GM10248 (cell line): ENCODE results near the gene ABCA6.
"Not testable (repeated sequence)": the region's sequence is repeated elsewhere in the genome, so short reads cannot be mapped to it uniquely, and the experiment has no call there.

Experiments used
- CTCF ChIA-PET: fragments of 300-600 bp; sonication (Branson Sonifier 250); formaldehyde crosslinking; extraction: SDS; loops from one replicate; lab custom pipeline; 2021; ENCODE audit warnings: antibody characterized with exemption; lab: Yijun Ruan, JAX
- POLR2A ChIA-PET: fragments of 350-650 bp; sonication (Branson Sonifier 250); formaldehyde crosslinking; extraction: SDS; loops from one replicate; lab custom pipeline; 2020; ENCODE audit warnings: antibody characterized with exemption; lab: Yijun Ruan, JAX
- DNase-seq: peaks from one replicate; pipeline ENCODE4 v3.0.0; 2012; ENCODE audit errors: extremely low spot score
- TF ChIP-seq, protein P1 (sequence below): IDR thresholded peaks from 2 replicates; pipeline ENCODE4 v1.5.1; 2012; ENCODE audit warnings: mild to moderate bottlenecking, low read depth; ENCODE audit errors: extremely low read depth, missing control alignments, control extremely low read depth

The ABCA6 gene

GRCh38 chr17:69175625-69176456 lies 34.1 kb upstream of the ABCA6 start:
- DNase-seq, result no peak
- TF ChIP-seq, protein P1, sequence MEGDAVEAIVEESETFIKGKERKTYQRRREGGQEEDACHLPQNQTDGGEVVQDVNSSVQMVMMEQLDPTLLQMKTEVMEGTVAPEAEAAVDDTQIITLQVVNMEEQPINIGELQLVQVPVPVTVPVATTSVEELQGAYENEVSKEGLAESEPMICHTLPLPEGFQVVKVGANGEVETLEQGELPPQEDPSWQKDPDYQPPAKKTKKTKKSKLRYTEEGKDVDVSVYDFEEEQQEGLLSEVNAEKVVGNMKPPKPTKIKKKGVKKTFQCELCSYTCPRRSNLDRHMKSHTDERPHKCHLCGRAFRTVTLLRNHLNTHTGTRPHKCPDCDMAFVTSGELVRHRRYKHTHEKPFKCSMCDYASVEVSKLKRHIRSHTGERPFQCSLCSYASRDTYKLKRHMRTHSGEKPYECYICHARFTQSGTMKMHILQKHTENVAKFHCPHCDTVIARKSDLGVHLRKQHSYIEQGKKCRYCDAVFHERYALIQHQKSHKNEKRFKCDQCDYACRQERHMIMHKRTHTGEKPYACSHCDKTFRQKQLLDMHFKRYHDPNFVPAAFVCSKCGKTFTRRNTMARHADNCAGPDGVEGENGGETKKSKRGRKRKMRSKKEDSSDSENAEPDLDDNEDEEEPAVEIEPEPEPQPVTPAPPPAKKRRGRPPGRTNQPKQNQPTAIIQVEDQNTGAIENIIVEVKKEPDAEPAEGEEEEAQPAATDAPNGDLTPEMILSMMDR, result no peak
- ChIA-PET CTCF (no interaction called here), POLR2A (no interaction called here)

DNA sequence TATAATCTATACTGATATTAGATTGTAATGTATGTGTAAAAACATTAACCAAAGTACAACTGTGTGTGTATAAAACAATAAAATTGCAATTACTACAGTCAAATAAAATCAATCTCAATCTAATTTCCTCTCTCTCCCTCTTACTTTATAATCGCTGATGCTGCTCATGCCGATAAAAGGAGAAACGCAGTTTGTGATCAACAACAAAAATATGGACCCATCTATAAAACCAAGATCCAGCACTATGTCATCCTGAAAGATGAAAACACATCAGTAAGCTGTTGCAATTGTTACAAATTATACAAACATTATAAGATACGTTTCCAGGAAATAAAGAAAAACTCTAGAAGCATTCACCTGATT lies 33.5 kb upstream of the ABCA6 start:
- no peak for DNase-seq
- TF ChIP-seq, protein P1, result no peak
- ChIA-PET CTCF (interaction anchor here (0.9 kb wide), 1 partner anchor 16 kb away, joined by 3 read pairs; no protein-coding TSS in a partner anchor), POLR2A (no interaction called here)

DNA sequence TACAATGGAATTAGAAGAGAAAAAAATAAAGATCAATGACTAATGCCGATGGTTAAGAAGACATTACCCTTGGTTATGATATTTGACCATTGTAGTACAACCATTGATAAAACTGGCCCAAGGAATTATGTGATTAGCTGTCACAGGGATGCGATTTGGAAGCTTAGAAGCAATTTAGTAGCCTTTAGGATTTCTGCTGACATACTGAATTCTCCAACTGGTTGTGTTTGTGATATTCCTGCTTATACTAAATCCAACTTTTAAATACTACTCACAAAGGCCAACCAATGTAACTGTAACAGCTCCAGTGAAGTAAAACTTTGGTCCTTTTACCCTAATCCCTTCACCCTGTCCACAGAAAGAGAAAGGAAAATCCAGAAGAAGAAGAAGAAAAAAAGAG lies 31.4 kb upstream of the ABCA6 start:
- DNase-seq, result no peak
- TF ChIP-seq, protein P1, result no peak
- CTCF ChIA-PET, result interaction anchor here (1.3 kb wide), 1 partner anchor 14 kb away, joined by 3 read pairs; no protein-coding TSS in a partner anchor
- POLR2A ChIA-PET, result no interaction called here

DNA sequence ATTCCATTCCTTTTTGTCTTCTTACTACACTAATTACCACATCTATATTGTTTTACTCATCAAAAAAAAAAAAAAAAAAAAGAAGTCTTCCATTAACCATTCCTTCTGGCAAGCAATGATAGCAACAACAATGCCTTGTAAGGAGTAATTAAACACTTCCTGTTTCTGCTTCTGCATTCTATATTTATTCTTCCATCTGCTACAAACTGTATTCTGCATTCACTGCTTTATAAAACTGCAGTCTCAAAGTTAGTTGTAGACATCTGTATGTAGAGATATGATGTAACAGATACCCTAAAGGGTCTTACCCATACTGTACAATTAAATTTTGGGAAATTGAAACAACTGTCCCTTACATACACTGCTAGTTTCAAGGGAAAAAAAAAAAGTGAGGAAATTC lies 28.7 kb upstream of the ABCA6 start:
- DNase-seq, result no peak
- POLR2A ChIA-PET, result no interaction called here
- CTCF ChIA-PET, result no interaction called here
- TF ChIP-seq, protein P1, result no peak

DNA sequence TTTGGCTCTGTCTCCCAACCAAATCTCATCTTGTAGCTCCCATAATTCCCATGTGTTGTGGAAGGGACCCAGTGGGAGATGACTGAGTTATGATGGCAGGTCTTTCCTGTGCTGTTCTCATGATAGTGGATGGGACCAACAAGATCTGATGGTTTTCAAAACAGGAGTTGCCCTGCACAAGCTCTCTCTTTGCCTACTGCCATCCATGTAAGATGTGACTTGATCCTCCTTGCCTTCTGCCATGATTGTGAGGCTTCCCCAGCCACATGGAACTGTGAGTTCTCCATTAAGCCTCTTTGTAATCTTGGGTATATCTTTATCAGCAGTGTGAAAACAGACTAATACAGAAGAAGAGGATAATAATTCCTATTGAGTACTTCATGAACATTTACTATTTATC lies 26.9 kb upstream of the ABCA6 start:
- POLR2A ChIA-PET, CTCF ChIA-PET, DNase-seq: not testable (repeated sequence)

- POLR2A ChIA-PET, result no interaction called here
- CTCF ChIA-PET, result interaction anchor here (1.3 kb wide), 1 partner anchor 17 kb away, joined by 3 read pairs; no protein-coding TSS in a partner anchor
- TF ChIP-seq, protein P1, result no peak
- DNase-seq, result no peak
Observed at GRCh38 chr17:69166957-69167356, 25.3 kb upstream of the ABCA6 start.

- POLR2A ChIA-PET, result no interaction called here
- TF ChIP-seq, protein P1, result no peak
- CTCF ChIA-PET, result no interaction called here
- DNase-seq, result no peak
Observed at GRCh38 chr17:69164206-69164605, 22.5 kb upstream of the ABCA6 start.
